AG04450 (cell line): Measurements from ENCODE around the gene RAET1E. TPM values are rescaled to one million over a fixed set of nuclear protein-coding genes. Genes with fewer than 3 reads are reported as not detected.

Experiments used
- CTCF ChIA-PET: fragments of 300-600, 350-600 bp; formaldehyde crosslinking; extraction: SDS; loops from one replicate; lab custom pipeline; 2022; ENCODE audit warnings: antibody characterized with exemption, inconsistent platforms; lab: Charles Lee
- POLR2A ChIA-PET: fragments of 350-600 bp; formaldehyde crosslinking; extraction: SDS; loops from one replicate; lab custom pipeline; 2021; ENCODE audit warnings: antibody characterized with exemption, inconsistent platforms; lab: Yijun Ruan, JAX
- DNase-seq: peaks from one replicate; pipeline ENCODE4 v3.0.0-alpha.2; 2011; ENCODE audit warnings: low read depth, low spot score
- H3K27ac ChIP-seq: one replicate; pipeline ENCODE4 v1.5.1; 2012; ENCODE audit warnings: low read depth, low read length, control low read depth
- H3K27me3 ChIP-seq: one replicate; pipeline ENCODE4 v1.6.0; 2012; ENCODE audit warnings: low read length; ENCODE audit not compliant: control insufficient read depth, insufficient read depth
- H3K4me3 ChIP-seq: 2 replicates; pipeline ENCODE4 v1.5.1; 2011; ENCODE audit warnings: mild to moderate bottlenecking, low read depth, low read length, control low read depth
- H3K9me3 ChIP-seq: 2 replicates; pipeline ENCODE4 v1.5.1; 2012; ENCODE audit warnings: low read length; ENCODE audit not compliant: control insufficient read depth, insufficient read depth
- CTCF ChIP-seq: IDR thresholded peaks from 2 replicates; pipeline ENCODE4 v1.5.1; 2011; ENCODE audit warnings: low read depth, low read length, control low read depth, inconsistent platforms
- polyA plus RNA-seq: library from polyadenylated mRNA; depleted of rRNA; stranded (reverse); fragments of >200 nt; gene quantifications from 2 replicates; pipeline ENCODE4 v1.2.3, GENCODE V29; 2011

The RAET1E gene
- polyA plus RNA-seq, 1 experiment = not detected

GRCh38 chr6:149903938-149904611, 6.2 kb upstream of the RAET1E start:
- POLR2A ChIA-PET = no interaction called here
- DNase-seq = no peak
- H3K27me3 ChIP-seq = peaks cover 9% of the 10 kb centered on the region
- H3K4me3 ChIP-seq = no peak overlapping the region
- no peak for TF ChIP-seq CTCF
- H3K9me3 ChIP-seq = peaks cover 8% of the 10 kb centered on the region
- CTCF ChIA-PET = no interaction called here
- H3K27ac ChIP-seq = no peak overlapping the region

DNA sequence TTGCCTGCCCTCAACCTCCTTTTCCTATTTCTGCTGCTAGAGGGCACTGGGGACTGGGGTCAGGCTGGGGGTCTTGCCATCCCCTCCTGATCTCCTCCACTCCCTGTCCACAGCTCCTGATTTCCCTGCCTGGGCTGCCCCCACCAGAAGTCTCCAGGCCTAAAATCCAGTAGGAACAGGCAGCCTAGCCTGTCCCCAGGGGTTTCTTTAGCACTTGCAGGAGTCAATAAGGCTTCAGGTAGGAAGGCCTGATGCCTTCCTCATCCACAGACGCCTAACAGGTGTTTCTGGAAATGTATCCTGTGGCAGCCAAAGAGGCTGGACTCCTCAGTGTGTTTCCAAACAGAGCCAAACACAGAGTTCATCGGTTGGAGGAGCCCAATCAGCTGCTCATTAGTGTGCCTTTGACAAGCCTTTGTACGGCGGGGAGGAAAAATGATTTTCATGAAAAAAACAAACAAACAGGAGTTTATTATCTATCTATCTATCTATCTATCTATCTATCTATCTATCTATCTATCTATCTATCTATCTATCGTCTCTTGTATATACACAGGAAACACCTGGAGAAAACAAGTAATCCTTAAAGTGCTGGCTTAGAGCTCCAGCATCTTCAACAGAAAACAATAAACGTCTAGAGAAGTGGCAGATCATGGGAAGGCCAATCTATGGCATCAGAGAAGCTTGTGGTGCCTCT, 3.7 kb upstream of the RAET1E start:
- Histone ChIP-seq H3K27ac (no peak overlapping the region), H3K4me3 (no peak overlapping the region), H3K27me3 (peaks cover 6% of the 10 kb centered on the region), H3K9me3 (no peaks in the 10 kb centered on the region; the same call in 1 of the 2 replicates)
- no peak for TF ChIP-seq CTCF
- DNase-seq = no peak
- ChIA-PET CTCF (no interaction called here), POLR2A (no interaction called here)

GRCh38 chr6:149900620-149901443, 2.9 kb upstream of the RAET1E start:
- H3K27ac ChIP-seq = no peak overlapping the region
- H3K9me3 ChIP-seq = no peaks in the 10 kb centered on the region; the same call in 1 of the 2 replicates
- POLR2A ChIA-PET = no interaction called here
- CTCF ChIA-PET = no interaction called here
- H3K4me3 ChIP-seq = no peak overlapping the region
- TF ChIP-seq CTCF = no peak
- no peak for DNase-seq
- peaks cover 6% of the 10 kb centered on the region for H3K27me3 ChIP-seq

- ChIA-PET POLR2A (no interaction called here), CTCF (no interaction called here)
- no peak for TF ChIP-seq CTCF
- Histone ChIP-seq H3K27ac (no peak overlapping the region), H3K27me3 (peaks cover 6% of the 10 kb centered on the region), H3K4me3 (no peak overlapping the region), H3K9me3 (no peaks in the 10 kb centered on the region; the same call in 1 of the 2 replicates)
- no peak for DNase-seq
Measured at GRCh38 chr6:149899926-149900619, 2.2 kb upstream of the RAET1E start.
